Measurements from ENCODE around the gene CPE. TPM values are rescaled to one million over a fixed set of nuclear protein-coding genes. Genes with fewer than 3 reads are reported as not detected.

CPE gene
- polyA plus RNA-seq, 1 experiment = 0.44 TPM

DNA sequence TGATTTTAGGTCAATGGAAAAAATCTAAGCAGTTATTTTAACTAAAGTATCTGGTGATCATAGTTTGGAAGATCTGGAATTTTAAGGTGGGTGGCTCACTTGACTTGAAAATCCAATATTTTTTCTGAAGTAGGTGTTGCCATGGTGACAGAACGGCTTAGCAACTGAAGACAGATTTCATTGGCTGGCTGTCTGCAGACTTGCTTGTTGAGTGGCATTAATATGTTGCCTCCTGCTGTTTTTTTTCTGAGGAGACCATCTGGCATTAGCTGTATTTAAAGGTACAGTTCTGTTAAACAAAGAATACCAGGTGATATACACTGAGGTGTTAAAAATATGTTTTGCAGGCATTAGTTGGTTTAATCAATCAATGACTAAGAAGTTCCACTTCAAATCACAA is 19.8 kb downstream of the CPE start:
- POLR2A ChIA-PET = no interaction called here
- TF ChIP-seq, protein P1, sequence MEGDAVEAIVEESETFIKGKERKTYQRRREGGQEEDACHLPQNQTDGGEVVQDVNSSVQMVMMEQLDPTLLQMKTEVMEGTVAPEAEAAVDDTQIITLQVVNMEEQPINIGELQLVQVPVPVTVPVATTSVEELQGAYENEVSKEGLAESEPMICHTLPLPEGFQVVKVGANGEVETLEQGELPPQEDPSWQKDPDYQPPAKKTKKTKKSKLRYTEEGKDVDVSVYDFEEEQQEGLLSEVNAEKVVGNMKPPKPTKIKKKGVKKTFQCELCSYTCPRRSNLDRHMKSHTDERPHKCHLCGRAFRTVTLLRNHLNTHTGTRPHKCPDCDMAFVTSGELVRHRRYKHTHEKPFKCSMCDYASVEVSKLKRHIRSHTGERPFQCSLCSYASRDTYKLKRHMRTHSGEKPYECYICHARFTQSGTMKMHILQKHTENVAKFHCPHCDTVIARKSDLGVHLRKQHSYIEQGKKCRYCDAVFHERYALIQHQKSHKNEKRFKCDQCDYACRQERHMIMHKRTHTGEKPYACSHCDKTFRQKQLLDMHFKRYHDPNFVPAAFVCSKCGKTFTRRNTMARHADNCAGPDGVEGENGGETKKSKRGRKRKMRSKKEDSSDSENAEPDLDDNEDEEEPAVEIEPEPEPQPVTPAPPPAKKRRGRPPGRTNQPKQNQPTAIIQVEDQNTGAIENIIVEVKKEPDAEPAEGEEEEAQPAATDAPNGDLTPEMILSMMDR (IDR thresholded peaks at IDR 0.05; ENCODE audit: insufficient read depth, low read depth, low read length) = no peak
- H3K36me3 ChIP-seq (ENCODE audit: control insufficient read depth, insufficient read depth, low read length) = no peaks in the 10 kb centered on the region
- CTCF ChIA-PET = no interaction called here
- DNase-seq (ENCODE audit: low read depth) = no peak
- no peak overlapping the region for H3K4me3 ChIP-seq (ENCODE audit: low read depth, low read length)
- H3K27me3 ChIP-seq (ENCODE audit: control insufficient read depth, insufficient read depth, low read length) = no peaks in the 10 kb centered on the region

DNA sequence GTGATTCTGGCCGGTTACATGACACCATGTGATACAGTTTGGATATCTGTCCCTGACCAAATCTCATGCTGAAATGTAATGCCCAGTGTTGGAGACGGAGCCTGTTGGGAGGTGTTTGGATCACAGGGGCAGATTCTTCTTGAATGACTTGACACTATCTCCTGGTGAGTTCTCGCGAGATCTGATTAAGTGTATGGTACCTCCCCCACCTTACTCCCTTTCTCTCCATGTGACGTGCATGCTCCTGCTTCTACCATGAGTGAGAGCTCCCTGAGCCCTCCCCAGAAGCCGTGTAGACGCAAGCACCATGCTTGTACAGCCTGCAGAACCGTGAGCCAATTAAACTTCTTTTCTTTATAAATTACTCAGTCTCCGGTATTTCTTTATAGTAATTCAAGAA is 23.6 kb downstream of the CPE start:
- no peak for DNase-seq (ENCODE audit: low read depth)
- Histone ChIP-seq H3K27me3 (ENCODE audit: control insufficient read depth, insufficient read depth, low read length) (no peaks in the 10 kb centered on the region), H3K36me3 (ENCODE audit: control insufficient read depth, insufficient read depth, low read length) (no peaks in the 10 kb centered on the region), H3K4me3 (ENCODE audit: low read depth, low read length) (no peak overlapping the region)
- POLR2A ChIA-PET = no interaction called here
- TF ChIP-seq, protein P1 (IDR thresholded peaks at IDR 0.05; ENCODE audit: insufficient read depth, low read depth, low read length) = no peak
- CTCF ChIA-PET = no interaction called here

DNA sequence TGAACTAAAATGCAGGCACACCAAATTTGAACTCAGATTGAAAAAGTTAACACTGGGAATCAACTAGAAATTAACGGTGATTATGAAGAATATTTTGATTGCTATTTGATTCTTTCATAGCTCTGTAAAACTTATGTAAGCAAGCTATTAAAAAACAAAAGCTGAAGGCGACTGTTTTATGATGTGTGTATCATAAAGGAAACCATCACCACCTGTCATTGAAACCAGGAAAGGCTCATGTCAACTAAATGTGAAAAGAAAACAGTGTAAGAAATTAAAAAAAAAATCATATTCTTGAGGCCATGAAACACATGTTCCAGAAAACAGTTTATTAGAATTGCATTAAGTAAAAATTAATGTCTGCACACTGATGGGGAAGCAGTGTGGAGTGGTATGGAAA is 24.2 kb downstream of the CPE start:
- no peak for DNase-seq (ENCODE audit: low read depth)
- Histone ChIP-seq H3K4me3 (ENCODE audit: low read depth, low read length) (no peak overlapping the region), H3K27me3 (ENCODE audit: control insufficient read depth, insufficient read depth, low read length) (no peaks in the 10 kb centered on the region), H3K36me3 (ENCODE audit: control insufficient read depth, insufficient read depth, low read length) (no peaks in the 10 kb centered on the region)
- TF ChIP-seq, protein P1 (IDR thresholded peaks at IDR 0.05; ENCODE audit: insufficient read depth, low read depth, low read length) = no peak
- CTCF ChIA-PET = no interaction called here
- POLR2A ChIA-PET = no interaction called here

DNA sequence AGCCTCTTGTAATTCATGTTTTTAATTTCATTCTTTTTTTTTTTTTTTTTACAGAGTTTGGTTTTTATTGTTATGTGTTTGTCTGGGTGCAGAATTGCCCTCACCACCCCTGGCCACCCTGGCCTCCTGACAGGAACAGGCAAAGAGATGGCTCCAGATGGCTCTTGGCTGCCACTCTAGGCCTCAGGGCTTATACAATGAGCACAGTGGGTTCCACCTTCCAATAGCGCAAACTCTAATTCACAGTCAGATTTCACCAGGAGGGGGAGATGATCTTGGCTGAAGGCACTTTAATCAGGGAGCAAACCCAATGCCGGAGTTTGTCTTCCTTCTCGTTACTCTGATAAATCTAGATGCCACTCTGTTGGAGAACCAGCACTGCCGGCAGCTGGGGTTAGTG is 24.8 kb downstream of the CPE start:
- POLR2A ChIA-PET = no interaction called here
- H3K4me3 ChIP-seq (ENCODE audit: low read depth, low read length) = no peak overlapping the region
- H3K36me3 ChIP-seq (ENCODE audit: control insufficient read depth, insufficient read depth, low read length) = no peaks in the 10 kb centered on the region
- TF ChIP-seq, protein P1 (IDR thresholded peaks at IDR 0.05; ENCODE audit: insufficient read depth, low read depth, low read length) = no peak
- DNase-seq (ENCODE audit: low read depth) = no peak
- CTCF ChIA-PET = no interaction called here
- H3K27me3 ChIP-seq (ENCODE audit: control insufficient read depth, insufficient read depth, low read length) = no peaks in the 10 kb centered on the region

DNA sequence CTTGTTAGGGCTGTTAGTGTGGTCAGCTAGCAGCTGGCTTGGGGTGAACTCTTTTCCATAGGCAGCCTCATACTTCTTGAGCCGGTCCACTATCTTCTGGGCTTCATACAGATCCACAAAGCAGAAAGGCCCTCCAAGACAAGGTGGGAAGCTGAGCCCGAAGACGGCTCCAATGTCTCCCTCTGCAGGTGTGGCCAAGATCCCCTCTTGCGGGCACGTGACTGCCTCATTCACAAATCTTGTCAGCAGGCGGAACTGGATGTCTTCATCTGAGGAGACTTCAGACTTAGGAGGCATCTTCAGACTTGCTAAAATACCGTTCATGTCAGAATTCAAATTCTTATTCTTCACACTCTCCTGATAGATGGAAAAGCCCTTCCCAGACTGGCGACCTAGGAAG is 25.3 kb downstream of the CPE start:
- Histone ChIP-seq H3K27me3 (ENCODE audit: control insufficient read depth, insufficient read depth, low read length) (no peaks in the 10 kb centered on the region), H3K36me3 (ENCODE audit: control insufficient read depth, insufficient read depth, low read length) (no peaks in the 10 kb centered on the region), H3K4me3 (ENCODE audit: low read depth, low read length) (no peak overlapping the region)
- ChIA-PET POLR2A (no interaction called here), CTCF (no interaction called here)
- no peak for DNase-seq (ENCODE audit: low read depth)
- TF ChIP-seq, protein P1 (IDR thresholded peaks at IDR 0.05; ENCODE audit: insufficient read depth, low read depth, low read length) = no peak

All from BJ (cell line).